Loucy (cell line): Measurements from ENCODE around the gene HRH2.

Source experiments
- CTCF ChIP-seq: fragments of 200-600 bp; sonication (generic); conservative IDR thresholded peaks from 2 replicates; pipeline ENCODE4 v1.5.1; 2014; ENCODE audit warnings: mild to moderate bottlenecking, antibody characterized with exemption, low read length
- EZH2phosphoT487 ChIP-seq: fragments of 200-600 bp; IDR thresholded peaks from 2 replicates; pipeline ENCODE4 v1.6.1; 2018; ENCODE audit warnings: antibody characterized with exemption, mild to moderate bottlenecking, moderate library complexity, borderline replicate concordance

DNA sequence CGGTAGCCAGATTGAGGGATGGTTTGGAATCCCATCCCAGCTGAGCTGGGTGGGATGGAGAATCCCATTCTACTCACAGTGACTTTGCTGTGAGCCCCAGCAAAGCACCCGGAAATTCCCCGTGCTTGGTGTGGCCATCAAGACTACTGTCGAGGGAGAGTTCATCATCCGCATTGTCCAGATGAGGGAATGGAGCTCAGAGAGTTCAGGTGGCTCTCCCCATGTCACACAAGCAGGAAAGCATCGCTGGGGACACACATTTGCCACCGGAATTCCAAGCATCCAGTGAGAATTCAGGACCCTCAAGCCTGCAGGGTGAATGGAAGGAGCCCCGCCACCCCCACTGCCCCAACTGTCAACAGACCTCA lies 54.4 kb downstream of the HRH2 start:
- no peak for TF ChIP-seq CTCF
- TF ChIP-seq EZH2phosphoT487 = no peak
